ENCODE results near the gene FBXO36. TPM values are rescaled to one million over a fixed set of nuclear protein-coding genes. Genes with fewer than 3 reads are reported as not detected.

The FBXO36 gene
- total and polyA plus RNA-seq, 2 of the 8 experiments (the other 6 are each of a cell fraction or from before 2014, with no cell fraction given), result 3.4 TPM

GRCh38 chr2:230012267-230012884 is 90.1 kb downstream of the FBXO36 start:
- Histone ChIP-seq H3K4me3 (ENCODE audit: extremely low read depth in 1 of 4, insufficient read depth in 2 of 4, low read depth in 3 of 4, low read length in 4 of 4) (no peak overlapping the region), H4K5ac (ENCODE audit: insufficient read length, low read depth, low read length) (no peak overlapping the region), H3K23ac (ENCODE audit: insufficient read length) (no peak overlapping the region), H2BK5ac (ENCODE audit: low read depth, low read length) (no peak overlapping the region), H2BK12ac (ENCODE audit: low read depth, low read length) (no peak overlapping the region), H3K79me2 (ENCODE audit: control insufficient read depth in 1 of 2, insufficient read depth in 2 of 2, low read length in 2 of 2) (no peaks in the 10 kb centered on the region), H3K23me2 (ENCODE audit: low read depth, low read length) (no peaks in the 10 kb centered on the region), H3K56ac (replicated peaks; ENCODE audit: insufficient read length, low read depth, low read length) (no peak overlapping the region), H3K18ac (ENCODE audit: extremely low read depth, low read length) (no peak overlapping the region), H2AFZ (ENCODE audit: low read length) (no peak overlapping the region), H3K9ac (replicated peaks in 1 of 4; ENCODE audit: extremely low read depth in 1 of 4, low read depth in 3 of 4, low read length in 3 of 4) (no peak overlapping the region; a peak in 1 of 7 replicates), H3K4me1 (replicated peaks in 1 of 4; ENCODE audit: control insufficient read depth in 3 of 4, insufficient read depth in 4 of 4, low read length in 3 of 4) (no peaks in the 10 kb centered on the region), H3K14ac (ENCODE audit: insufficient read length) (no peak overlapping the region), H3K4me2 (ENCODE audit: insufficient read depth in 1 of 2, low read depth in 2 of 2, low read length in 2 of 2) (no peak overlapping the region), H4K91ac (replicated peaks; ENCODE audit: insufficient read length, low read length) (no peak overlapping the region), H3K27ac (ENCODE audit: low read depth, low read length) (no peak overlapping the region), H4K20me1 (replicated peaks in 1 of 2; ENCODE audit: control insufficient read depth in 1 of 2, insufficient read depth in 2 of 2, low read length in 2 of 2) (no peaks in the 10 kb centered on the region), H3K4ac (replicated peaks; ENCODE audit: insufficient read length, low read depth, low read length) (no peak overlapping the region), H3K36me3 (ENCODE audit: control insufficient read depth in 2 of 4, insufficient read depth in 4 of 4, low read length in 3 of 4) (no peaks in the 10 kb centered on the region; a peak in 1 of 8 replicates), H2BK20ac (ENCODE audit: low read length) (no peak overlapping the region), H4K8ac (ENCODE audit: extremely low read depth, insufficient read depth, low read length) (no peak overlapping the region), H2BK120ac (replicated peaks; ENCODE audit: low read depth, low read length) (no peak overlapping the region), H2BK15ac (ENCODE audit: low read length) (no peak overlapping the region), H3K9me3 (ENCODE audit: insufficient read depth in 2 of 2, low read depth in 1 of 2, low read length in 1 of 2) (no peaks in the 10 kb centered on the region), H3K27me3 (replicated peaks in 1 of 4; ENCODE audit: control insufficient read depth in 3 of 4, extremely low read depth in 1 of 4, insufficient read depth in 3 of 4, low read length in 3 of 4) (no peaks in the 10 kb centered on the region), H3K79me1 (ENCODE audit: low read depth, low read length) (no peaks in the 10 kb centered on the region), H2AK5ac (ENCODE audit: low read depth, low read length) (no peak overlapping the region)
- DNase-seq (ENCODE audit: low read depth in 1 of 2, low spot score in 2 of 2) (no peak), FAIRE-seq (no peak)
- ChIA-PET POLR2A (ENCODE audit: partially characterized antibody) (no interaction called here), CTCF (ENCODE audit: partially characterized antibody) (interaction anchor here (0.6 to 1.2 kb wide), 6 partner anchors 9 to 150 kb away, joined by 3 to 4 read pairs (median 3); no protein-coding TSS in a partner anchor)
- WGBS, 2 experiments (ENCODE audit: extremely low coverage in 1 of 2, insufficient coverage in 1 of 2, insufficient read length in 1 of 2, insufficient replicate concordance in 2 of 2, low coverage in 1 of 2, low lambda C conversion rate in 2 of 2, missing lambda C conversion rate in 1 of 2), result 91% methylated on average over 10 of the region's 10 CpGs; no CpG with 5 or more reads in 1 of the 2 experiments
- TF ChIP-seq CBX5 (IDR thresholded peaks at IDR 0.05; ENCODE audit: low read depth, low read length), result no peak
